Stimulated activated CD4-positive, alpha-beta T cell treated with anti-CD3 and anti-CD28 coated beads, Interleukin-15, amount 100 ng/mL, for 1 hour (primary cell): ENCODE results near the gene WIZ.

ENCODE experiments used
- DNase-seq, 2 donors: peaks; one replicate each; pipeline ENCODE4 v3.0.0-alpha.2; 2020; ENCODE audit warnings: low read depth in 1 of 2, low spot score in 1 of 2

WIZ gene

GRCh38 chr19:15445807-15446376 is 3.9 kb downstream of the WIZ start:
- no peak for DNase-seq

GRCh38 chr19:15445227-15445605 is 4.5 kb downstream of the WIZ start:
- no peak for DNase-seq

GRCh38 chr19:15444505-15445226 is 5.1 kb downstream of the WIZ start:
- no peak for DNase-seq

- no peak for DNase-seq
Measured at GRCh38 chr19:15443838-15444237, 5.9 kb downstream of the WIZ start.

GRCh38 chr19:15443325-15443724 is 6.4 kb downstream of the WIZ start:
- no peak for DNase-seq

- no peak for DNase-seq
Measured at GRCh38 chr19:15442142-15442920, 7.4 kb downstream of the WIZ start.

GRCh38 chr19:15441317-15441716 is 8.4 kb downstream of the WIZ start:
- no peak for DNase-seq

GRCh38 chr19:15439821-15440641 is 9.7 kb downstream of the WIZ start:
- no peak for DNase-seq

GRCh38 chr19:15439078-15439799 is 10.5 kb downstream of the WIZ start:
- no peak for DNase-seq

GRCh38 chr19:15438577-15438976 is 11.2 kb downstream of the WIZ start:
- no peak for DNase-seq

- no peak for DNase-seq
Measured at GRCh38 chr19:15438124-15438496, 11.6 kb downstream of the WIZ start.

GRCh38 chr19:15437355-15438123 is 12.2 kb downstream of the WIZ start:
- no peak for DNase-seq

GRCh38 chr19:15436826-15437110 is 13.0 kb downstream of the WIZ start:
- DNase-seq = no peak

GRCh38 chr19:15436012-15436825 is 13.5 kb downstream of the WIZ start:
- DNase-seq = no peak

- DNase-seq = no peak
Measured at GRCh38 chr19:15433519-15434069, 16.2 kb downstream of the WIZ start.

- DNase-seq = peak; percentile 88 to 94
Measured at GRCh38 chr19:15432629-15433518, 16.9 kb downstream of the WIZ start.

- DNase-seq = no peak
Measured at GRCh38 chr19:15432018-15432494, 17.7 kb downstream of the WIZ start.

- DNase-seq = no peak
Measured at GRCh38 chr19:15431396-15432017, 18.2 kb downstream of the WIZ start.
